Measurements from ENCODE around the gene ZNF136. TPM values are rescaled to one million over a fixed set of nuclear protein-coding genes. Genes with fewer than 3 reads are reported as not detected.

ZNF136 gene
- polyA plus RNA-seq, 4 donors = 14.5 to 22.0 (median 18.3) TPM

- no peak for DNase-seq (ENCODE audit: low read depth in 4 of 4, low spot score in 3 of 4)
Measured at GRCh38 chr19:12187625-12188024, 24.7 kb downstream of the ZNF136 start.

- peak; percentile 80 to 88 (median 84) for DNase-seq (ENCODE audit: low read depth in 4 of 4, low spot score in 3 of 4)
Measured at GRCh38 chr19:12194827-12195731, 32.2 kb downstream of the ZNF136 start.

- no peak for DNase-seq (ENCODE audit: low read depth in 4 of 4, low spot score in 3 of 4)
Measured at GRCh38 chr19:12198136-12198535, 35.2 kb downstream of the ZNF136 start.

GRCh38 chr19:12199757-12200419 lies 37.0 kb downstream of the ZNF136 start:
- DNase-seq (ENCODE audit: low read depth in 4 of 4, low spot score in 3 of 4) = no peak

- DNase-seq (ENCODE audit: low read depth in 4 of 4, low spot score in 3 of 4) = peak in 1 of 4 donors; percentile 19
Measured at GRCh38 chr19:12202250-12202649, 39.4 kb downstream of the ZNF136 start.

GRCh38 chr19:12205296-12205695 lies 42.4 kb downstream of the ZNF136 start:
- no peak for DNase-seq (ENCODE audit: low read depth in 4 of 4, low spot score in 3 of 4)

GRCh38 chr19:12208221-12208620 lies 45.3 kb downstream of the ZNF136 start:
- no peak for DNase-seq (ENCODE audit: low read depth in 4 of 4, low spot score in 3 of 4)

- DNase-seq (ENCODE audit: low read depth in 4 of 4, low spot score in 3 of 4) = no peak
Measured at GRCh38 chr19:12217332-12217731, 54.4 kb downstream of the ZNF136 start.

- no peak for DNase-seq (ENCODE audit: low read depth in 4 of 4, low spot score in 3 of 4)
Measured at GRCh38 chr19:12222980-12223630, 60.2 kb downstream of the ZNF136 start.

GRCh38 chr19:12224676-12225075 lies 61.8 kb downstream of the ZNF136 start:
- DNase-seq (ENCODE audit: low read depth in 4 of 4, low spot score in 3 of 4) = no peak

GRCh38 chr19:12229990-12230389 lies 67.1 kb downstream of the ZNF136 start:
- DNase-seq (ENCODE audit: low read depth in 4 of 4, low spot score in 3 of 4) = no peak

- no peak for DNase-seq (ENCODE audit: low read depth in 4 of 4, low spot score in 3 of 4)
Measured at GRCh38 chr19:12230751-12231733, 68.1 kb downstream of the ZNF136 start.

- no peak for DNase-seq (ENCODE audit: low read depth in 4 of 4, low spot score in 3 of 4)
Measured at GRCh38 chr19:12232961-12233360, 70.1 kb downstream of the ZNF136 start.

GRCh38 chr19:12237143-12237839 lies 74.4 kb downstream of the ZNF136 start:
- no peak for DNase-seq (ENCODE audit: low read depth in 4 of 4, low spot score in 3 of 4)

Other genes starting within 250 kb of the ZNF136 start
- 10 to 100 TPM in 3 of 4 donors, 1 to 10 TPM in 1; 9.6 to 23.3 (median 18.8) TPM for gene ZNF700, start 238.0 kb upstream of the ZNF136 start, polyA plus RNA-seq (ENCODE audit: insufficient read length in 4 of 4)
- 10 to 100 TPM in 1 of 4 donors, 1 to 10 TPM in 3; 2.6 to 11.9 (median 8.8) TPM for gene ZNF763, start 198.1 kb upstream of the ZNF136 start, polyA plus RNA-seq (ENCODE audit: insufficient read length in 4 of 4)
- 10 to 100 TPM in 3 of 4 donors, 1 to 10 TPM in 1; 6.0 to 19.4 (median 17.0) TPM for gene ZNF433, start 127.4 kb upstream of the ZNF136 start, polyA plus RNA-seq (ENCODE audit: insufficient read length in 4 of 4)
- 1 to 10 TPM in 3 of 4 donors, under 1 TPM in 1; 0.74 to 1.7 (median 1.6) TPM for gene ZNF878, start 110.1 kb upstream of the ZNF136 start, polyA plus RNA-seq (ENCODE audit: insufficient read length in 4 of 4)
- gene ZNF844, start 98.4 kb upstream of the ZNF136 start, polyA plus RNA-seq (ENCODE audit: insufficient read length in 4 of 4) = 10 to 100 TPM; 15.1 to 37.2 (median 27.1) TPM
- 1 to 10 TPM; 4.7 to 7.8 (median 5.9) TPM for gene ZNF20, start 22.7 kb upstream of the ZNF136 start, polyA plus RNA-seq (ENCODE audit: insufficient read length in 4 of 4)
- 10 to 100 TPM in 3 of 4 donors, 1 to 10 TPM in 1; 6.8 to 23.9 (median 13.9) TPM for gene ZNF625, start 6.4 kb upstream of the ZNF136 start, polyA plus RNA-seq (ENCODE audit: insufficient read length in 4 of 4)
- 10 to 100 TPM; 11.4 to 58.2 (median 52.7) TPM for gene ZNF44, start 131.8 kb downstream of the ZNF136 start, polyA plus RNA-seq (ENCODE audit: insufficient read length in 4 of 4)
- gene ZNF563, start 170.5 kb downstream of the ZNF136 start, polyA plus RNA-seq (ENCODE audit: insufficient read length in 4 of 4) = 1 to 10 TPM; 2.9 to 8.2 (median 4.9) TPM
- 1 to 10 TPM; 3.2 to 8.4 (median 6.8) TPM for gene ZNF442, start 202.6 kb downstream of the ZNF136 start, polyA plus RNA-seq (ENCODE audit: insufficient read length in 4 of 4)
- 1 to 10 TPM; 4.9 to 8.6 (median 7.8) TPM for gene ZNF799, start 238.2 kb downstream of the ZNF136 start, polyA plus RNA-seq (ENCODE audit: insufficient read length in 4 of 4)